HG03066 (cell line): ENCODE measurements around the gene MUC21.

Experiments used
- ATAC-seq: cut with Tn5 transposase; IDR thresholded peaks from one replicate; pipeline ENCODE4 v1.9.1; 2021; ENCODE audit warnings: low read depth; ENCODE audit not compliant: unreplicated experiment

The MUC21 gene

GRCh38 chr6:30983439-30983838, at the start of gene MUC21:
TSS of gene MUC21 (plus strand) at chr6:30983718. CDS start at chr6:30983959, 241 bp downstream.
- ATAC-seq, result no peak

- ATAC-seq, result no peak
Measured at GRCh38 chr6:30935018-30935417, 48.5 kb upstream of the MUC21 start.

GRCh38 chr6:30937265-30937664, 46.3 kb upstream of the MUC21 start:
- no peak for ATAC-seq

GRCh38 chr6:30938730-30939129, 44.8 kb upstream of the MUC21 start:
- no peak for ATAC-seq

GRCh38 chr6:30939473-30939872, 44.0 kb upstream of the MUC21 start:
- ATAC-seq, result no peak

GRCh38 chr6:30940361-30940986, 43.0 kb upstream of the MUC21 start, which contains the start of gene MUCL3:
TSS of gene MUCL3 (plus strand) at chr6:30940973. CDS start at chr6:30941000, 27 bp downstream.
- ATAC-seq, result no peak

- ATAC-seq, result no peak
Measured at GRCh38 chr6:30942338-30943060, 41.0 kb upstream of the MUC21 start.

GRCh38 chr6:30944051-30944450, 39.5 kb upstream of the MUC21 start:
- ATAC-seq, result no peak

- ATAC-seq, result no peak
Measured at GRCh38 chr6:30945281-30945680, 38.2 kb upstream of the MUC21 start.

GRCh38 chr6:30947231-30947630, 36.3 kb upstream of the MUC21 start:
- ATAC-seq, result no peak

GRCh38 chr6:30948811-30949210, 34.7 kb upstream of the MUC21 start:
- no peak for ATAC-seq

GRCh38 chr6:30951907-30952469, 31.5 kb upstream of the MUC21 start:
- no peak for ATAC-seq

- ATAC-seq, result no peak
Measured at GRCh38 chr6:30954631-30955366, 28.7 kb upstream of the MUC21 start.

- peak; percentile 56 for ATAC-seq
Measured at GRCh38 chr6:30955367-30956042, 28.0 kb upstream of the MUC21 start.

- no peak for ATAC-seq
Measured at GRCh38 chr6:30957716-30958115, 25.8 kb upstream of the MUC21 start.

- no peak for ATAC-seq
Measured at GRCh38 chr6:30960907-30961673, 22.4 kb upstream of the MUC21 start.

- no peak for ATAC-seq
Measured at GRCh38 chr6:30962716-30963115, 20.8 kb upstream of the MUC21 start.

GRCh38 chr6:30963641-30964040, 19.9 kb upstream of the MUC21 start:
- no peak for ATAC-seq

GRCh38 chr6:30964075-30964474, 19.4 kb upstream of the MUC21 start:
- ATAC-seq, result no peak

GRCh38 chr6:30965140-30965601, 18.3 kb upstream of the MUC21 start:
- ATAC-seq, result no peak
